GM13977 (cell line): ENCODE data around the gene CD72.
"Not testable (repeated sequence)": the region's sequence is repeated elsewhere in the genome, so short reads cannot be mapped to it uniquely, and the experiment has no call there.

Experiments used
- DNase-seq: peaks from one replicate; pipeline ENCODE4 v3.0.0; 2012; ENCODE audit warnings: low spot score
- CTCF ChIP-seq: IDR thresholded peaks from 2 replicates; pipeline ENCODE4 v1.5.1; 2012; ENCODE audit warnings: mild to moderate bottlenecking, control low read depth; ENCODE audit not compliant: insufficient read depth; ENCODE audit errors: extremely low read depth, missing control alignments
- in situ Hi-C: fragments of 300-500 bp; cut with MboI; formaldehyde crosslinking; loops from one replicate; pipeline ENCODE4 v1.12.0; 2022; ENCODE audit warnings: low sequenced_read_pairs, low pct_unique_long_range_greater_than_20kb, mixed read lengths, inconsistent platforms; ENCODE audit not compliant: unreplicated experiment

The CD72 gene

GRCh38 chr9:35612843-35613242 lies 5.4 kb downstream of the CD72 start:
- no peak for DNase-seq
- in situ Hi-C loops: no loop called here
- no peak for TF ChIP-seq CTCF

GRCh38 chr9:35612066-35612465 lies 6.1 kb downstream of the CD72 start:
- DNase-seq, in situ Hi-C loops: not testable (repeated sequence)

GRCh38 chr9:35611230-35611797 lies 6.9 kb downstream of the CD72 start:
- in situ Hi-C loops: no loop called here
- peak; percentile 71 for TF ChIP-seq CTCF
- DNase-seq: peak; percentile 74

- no peak for TF ChIP-seq CTCF
- in situ Hi-C loops: no loop called here
- DNase-seq: no peak
Observed at GRCh38 chr9:35609820-35610163, 8.4 kb downstream of the CD72 start.

GRCh38 chr9:35609001-35609819 lies 9.0 kb downstream of the CD72 start:
- TF ChIP-seq CTCF: no peak
- in situ Hi-C loops: no loop called here
- DNase-seq: no peak

- no peak for TF ChIP-seq CTCF
- no peak for DNase-seq
- in situ Hi-C loops: no loop called here
Observed at GRCh38 chr9:35608221-35608620, 10.0 kb downstream of the CD72 start.

GRCh38 chr9:35606726-35607125 lies 11.5 kb downstream of the CD72 start:
- no peak for DNase-seq
- TF ChIP-seq CTCF: no peak
- in situ Hi-C loops: no loop called here
